GM21529 (cell line): ENCODE measurements around the gene TRAT1.

ENCODE experiments used
- ATAC-seq: cut with Tn5 transposase; IDR thresholded peaks from one replicate; pipeline ENCODE4 v1.9.1; 2021; ENCODE audit not compliant: unreplicated experiment

The TRAT1 gene

DNA sequence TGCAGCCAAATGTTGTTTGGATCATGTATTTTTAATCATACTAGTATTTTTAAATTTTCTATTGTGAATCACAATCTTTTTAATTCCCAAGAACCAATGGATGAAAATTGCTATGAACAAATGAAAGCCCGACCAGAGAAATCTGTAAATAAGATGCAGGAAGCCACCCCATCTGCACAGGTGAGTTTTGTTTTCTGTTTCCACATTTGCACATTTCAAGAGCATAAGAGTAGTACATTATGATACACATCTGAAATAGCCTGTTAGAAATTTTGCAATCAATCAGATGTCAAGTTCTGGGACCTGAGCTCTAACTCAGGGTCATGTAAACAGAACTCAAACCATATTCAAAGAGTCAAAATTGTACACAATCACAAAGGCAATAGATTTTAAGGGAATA lies 26.5 kb downstream of the TRAT1 start:
- no peak for ATAC-seq

DNA sequence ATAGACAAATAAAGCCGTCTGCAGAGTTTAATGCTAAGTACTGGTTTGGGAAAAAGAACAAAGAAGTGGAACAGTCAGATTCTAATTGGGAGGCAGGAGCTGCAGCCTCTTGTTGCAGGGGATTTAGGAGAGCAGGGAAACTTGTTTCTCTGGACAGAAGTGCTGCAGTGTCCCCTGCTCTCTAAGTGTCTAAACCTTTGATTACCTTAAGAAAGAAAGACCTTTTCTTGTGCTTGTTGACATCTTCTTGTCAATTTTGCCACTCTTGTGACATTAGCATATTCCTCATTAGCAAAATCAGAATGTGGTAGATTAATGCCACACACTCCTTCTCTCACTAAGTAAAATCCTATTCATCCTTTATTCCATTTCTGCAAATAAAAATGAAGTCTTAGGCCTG lies 38.8 kb downstream of the TRAT1 start:
- no peak for ATAC-seq

DNA sequence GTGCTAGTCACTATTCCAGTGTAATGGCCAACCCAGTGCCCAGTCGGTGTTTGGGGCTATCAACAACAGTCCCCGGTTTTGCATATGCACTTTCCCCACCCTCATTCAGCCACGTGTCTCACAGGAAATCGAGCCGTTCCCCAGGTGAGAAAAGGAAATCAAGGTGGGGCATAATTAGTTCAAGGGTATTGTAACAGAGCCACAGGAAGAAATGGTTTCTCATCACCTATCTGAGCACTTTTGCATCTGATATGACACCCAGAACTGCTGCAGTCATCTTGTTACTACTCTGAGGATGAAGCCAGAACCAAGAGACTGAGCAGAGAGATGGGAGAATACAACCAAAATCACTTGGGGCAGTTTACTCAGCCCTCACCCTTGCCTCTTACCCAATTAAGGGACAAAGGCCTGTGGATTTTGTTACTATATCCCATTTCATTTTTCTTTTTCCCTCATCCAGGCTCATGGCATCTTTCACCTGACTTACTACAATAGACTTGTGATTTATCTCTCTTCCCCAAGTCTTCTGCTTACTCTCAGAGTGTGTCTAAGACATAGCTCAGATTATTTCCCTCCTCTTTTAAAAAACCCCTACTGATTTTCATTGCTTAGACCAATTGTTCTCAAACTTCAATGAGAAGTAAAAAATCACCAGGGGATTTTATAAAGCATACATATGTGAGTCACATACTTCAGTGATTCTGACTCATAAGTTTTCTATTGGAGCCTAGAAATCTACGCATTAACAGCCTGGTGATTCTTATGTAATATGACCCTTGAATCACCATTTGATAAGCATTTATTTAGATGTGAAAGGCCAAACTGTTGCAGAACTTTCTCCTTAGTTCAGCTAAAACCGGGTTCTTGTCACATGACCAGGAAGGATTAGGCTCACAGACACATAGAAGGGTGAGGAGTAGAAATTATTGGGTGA lies 40.5 kb downstream of the TRAT1 start:
- peak; percentile 64 for ATAC-seq

DNA sequence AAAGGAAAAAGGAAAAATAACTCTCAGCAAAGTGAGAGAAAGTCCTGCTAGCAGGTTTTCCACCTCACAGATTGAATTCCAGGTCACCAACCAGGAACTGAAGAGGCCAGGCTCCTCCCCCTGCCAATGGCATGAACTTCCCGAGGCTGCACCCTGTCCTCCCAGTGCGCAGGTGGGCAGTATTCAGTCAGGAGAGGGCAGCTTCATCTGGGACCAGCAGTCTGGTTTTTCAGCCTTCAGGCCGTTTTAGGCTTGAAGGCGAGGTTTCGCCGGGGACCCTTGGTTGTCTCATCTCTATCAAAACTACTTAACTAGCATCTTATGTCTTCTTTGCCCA lies 41.2 kb downstream of the TRAT1 start:
- no peak for ATAC-seq

DNA sequence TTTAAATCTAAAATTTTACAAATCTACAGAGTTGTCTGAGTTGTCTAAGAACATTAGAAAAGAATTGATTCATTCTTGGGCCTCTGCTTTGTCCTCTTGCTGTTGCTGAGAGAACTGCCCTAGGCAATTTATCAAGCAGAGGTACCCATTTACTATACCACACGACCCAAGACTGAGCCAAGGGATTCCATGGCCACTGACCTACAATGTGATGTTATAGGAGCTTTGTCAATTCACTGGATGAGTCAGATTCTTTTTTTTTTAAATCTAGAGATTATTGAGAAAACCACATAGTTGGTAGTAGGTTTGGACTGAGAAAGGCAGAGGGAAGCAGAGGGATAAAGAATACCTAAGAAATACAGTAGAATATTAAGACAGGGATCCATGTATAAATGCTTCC lies 55.3 kb downstream of the TRAT1 start:
- no peak for ATAC-seq

DNA sequence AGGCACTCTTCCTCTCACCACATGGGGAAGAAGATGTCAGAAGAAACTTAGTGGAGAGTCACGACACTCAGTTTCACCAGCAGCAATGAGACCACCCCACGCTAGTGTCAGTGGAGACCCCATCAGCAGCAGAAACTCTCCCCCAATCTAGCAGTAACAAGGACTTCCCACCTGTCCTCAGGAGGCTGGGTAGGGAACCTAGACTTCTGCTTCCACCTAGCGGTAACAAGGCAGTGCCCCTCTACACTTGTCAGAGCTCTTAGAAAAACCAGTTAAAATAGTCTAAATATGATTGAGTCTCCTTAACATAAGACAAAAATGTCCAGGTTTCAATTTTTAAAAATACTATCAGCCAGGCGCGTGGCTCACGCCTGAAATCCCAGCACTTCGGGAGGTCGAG lies 57.3 kb downstream of the TRAT1 start:
- no peak for ATAC-seq

DNA sequence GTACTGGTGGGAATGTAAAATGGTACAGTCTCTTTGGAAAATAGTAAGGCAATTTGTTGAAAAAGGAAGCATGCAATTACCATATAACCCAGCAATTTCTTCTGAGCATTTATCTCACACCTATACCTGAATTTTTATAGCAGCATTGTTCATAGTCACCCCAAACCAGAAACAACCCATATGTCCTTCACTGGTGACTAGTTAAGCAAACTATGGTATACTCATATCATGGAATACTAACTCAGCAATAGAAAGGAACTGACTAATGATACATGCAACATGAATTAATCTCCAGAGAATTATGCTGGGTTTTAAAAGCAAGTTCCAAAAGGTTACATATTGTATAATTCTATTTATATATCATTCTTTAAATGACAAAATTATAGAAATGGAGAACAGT lies 60.2 kb downstream of the TRAT1 start:
- ATAC-seq, result no peak

DNA sequence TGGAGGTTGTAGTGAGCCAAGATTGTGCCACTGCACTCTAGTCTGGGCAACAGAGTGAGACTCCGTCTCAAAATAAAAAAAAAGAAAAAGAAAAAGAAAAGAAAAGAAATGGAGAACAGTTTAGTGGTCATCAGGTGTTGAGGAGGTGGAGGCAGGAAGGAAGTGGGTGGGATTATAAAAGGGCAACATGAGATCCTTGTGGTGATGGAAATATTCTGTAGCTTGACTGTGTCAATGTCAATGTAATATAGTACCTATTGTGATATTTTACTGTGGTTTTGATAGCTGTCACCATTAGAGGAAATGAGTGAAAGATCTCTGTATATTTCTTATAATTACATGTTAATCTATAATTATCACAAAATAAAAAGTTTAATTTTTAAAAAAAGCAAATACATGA lies 60.8 kb downstream of the TRAT1 start:
- no peak for ATAC-seq

DNA sequence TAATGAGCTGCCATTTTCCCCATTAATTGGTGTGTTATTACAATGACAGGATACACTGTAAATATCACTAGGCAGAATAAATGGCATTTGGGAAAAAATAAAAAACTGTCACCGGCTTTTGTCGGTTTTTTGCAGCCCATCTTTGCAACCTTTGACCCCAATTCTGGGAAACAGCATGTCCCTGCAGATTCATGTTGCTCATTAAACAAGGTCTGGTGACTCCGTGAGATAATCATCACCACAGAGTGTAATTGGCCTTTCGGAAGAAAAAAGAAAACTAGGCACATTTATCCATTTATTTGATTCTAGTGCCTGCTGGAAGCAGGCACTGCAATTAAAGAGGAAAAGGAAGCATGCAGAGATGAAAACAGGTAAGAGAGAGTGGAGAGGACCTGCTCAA lies 64.5 kb downstream of the TRAT1 start:
- ATAC-seq, result no peak

DNA sequence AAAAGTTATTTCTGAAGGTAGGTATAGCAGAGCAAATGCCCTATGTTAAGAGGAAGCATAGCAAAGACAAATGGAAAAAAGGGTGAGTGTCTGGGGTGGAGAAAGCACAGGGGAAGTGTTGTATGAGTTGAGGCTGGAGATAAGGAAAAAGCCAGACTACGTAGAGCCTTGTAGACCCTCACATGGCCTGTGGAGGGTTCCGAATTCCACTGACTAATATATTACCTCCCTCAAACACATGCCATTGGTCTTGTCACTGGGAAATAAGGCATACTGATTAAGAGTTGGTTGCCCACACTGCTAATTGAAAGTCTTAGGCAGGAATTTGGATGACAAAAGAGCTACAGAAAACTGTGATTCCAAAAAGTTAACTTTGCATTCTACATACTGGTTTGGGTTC lies 65.2 kb downstream of the TRAT1 start:
- no peak for ATAC-seq

DNA sequence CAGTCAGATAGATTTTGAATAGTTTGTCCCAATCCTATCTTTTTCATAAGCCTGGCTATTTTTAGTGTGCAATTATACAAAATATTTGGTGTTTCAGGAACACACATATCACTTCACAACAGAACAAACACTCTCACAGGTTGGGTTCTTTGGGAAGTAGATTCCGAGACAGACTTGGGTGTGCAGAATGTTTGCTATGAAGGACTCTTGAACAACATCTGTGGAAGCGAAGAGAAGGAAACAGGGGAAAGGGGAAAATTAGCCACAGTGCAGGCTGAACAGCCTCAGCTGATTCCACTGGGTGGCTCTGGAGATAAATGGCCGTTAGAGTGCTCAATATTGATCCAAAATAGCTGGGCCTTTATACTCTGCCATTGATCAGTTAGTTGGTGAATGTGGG lies 69.2 kb downstream of the TRAT1 start:
- no peak for ATAC-seq

DNA sequence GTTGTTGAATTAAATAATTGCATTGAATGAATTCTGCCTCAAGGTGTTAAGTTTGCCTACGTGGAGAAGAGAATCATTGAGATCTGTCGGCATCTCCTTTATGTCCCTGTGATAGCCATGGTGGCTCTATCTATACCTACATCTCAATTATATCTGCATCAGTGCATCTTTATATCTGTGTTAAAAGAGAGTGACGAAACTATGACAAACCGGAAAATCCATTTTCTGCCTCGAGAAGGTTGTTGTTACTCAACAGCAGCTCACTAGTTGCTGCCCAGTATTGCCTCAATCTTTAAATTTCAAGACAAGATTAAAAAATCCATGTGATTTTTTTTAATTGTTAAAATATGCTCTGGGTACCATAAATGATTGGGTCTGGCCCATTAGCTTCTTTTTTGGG lies 72.4 kb downstream of the TRAT1 start:
- no peak for ATAC-seq

DNA sequence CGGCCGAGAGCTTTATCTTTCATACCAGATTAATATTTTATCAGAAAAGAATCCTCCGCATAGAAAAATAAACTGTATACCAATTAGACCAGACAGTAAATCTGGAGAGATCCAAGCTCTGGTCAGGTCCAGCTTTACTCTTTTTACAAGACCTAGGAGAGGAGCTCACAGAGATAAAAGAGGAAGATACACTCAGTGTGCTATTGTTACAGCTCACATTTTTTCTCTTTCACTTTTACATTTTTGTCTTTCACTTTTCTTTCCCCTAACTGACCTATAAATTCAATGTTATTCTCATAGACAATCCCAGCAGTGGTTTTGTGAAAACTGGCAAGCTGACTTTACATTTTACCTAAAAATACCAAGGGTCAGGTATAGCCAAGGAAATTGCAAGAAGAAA lies 75.3 kb downstream of the TRAT1 start:
- no peak for ATAC-seq

DNA sequence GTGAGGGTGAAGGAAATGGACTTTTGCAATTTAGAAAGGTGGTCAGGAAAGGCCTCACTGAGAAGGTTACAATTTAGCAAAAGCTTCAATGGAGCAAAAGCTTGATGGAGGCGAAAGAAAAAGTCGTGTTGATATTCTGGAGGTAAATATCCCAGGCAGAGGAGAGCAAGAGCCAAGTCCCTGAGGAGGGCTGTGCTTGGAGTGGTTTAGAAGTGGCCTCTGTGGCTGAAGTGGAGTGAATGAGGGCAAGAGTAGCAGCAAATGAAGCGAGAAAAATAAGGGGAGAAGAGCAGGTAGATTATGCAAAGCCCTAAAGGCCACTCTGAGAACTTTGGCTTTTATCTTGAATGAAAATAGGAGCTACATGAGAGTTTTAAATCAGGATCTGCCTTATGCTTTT lies 76.9 kb downstream of the TRAT1 start:
- no peak for ATAC-seq
